Tongue (tissue), 2 donors: Measurements from ENCODE around the gene VRK3. TPM values are rescaled to one million over a fixed set of nuclear protein-coding genes. Genes with fewer than 3 reads are reported as not detected.
A peak's percentile ranks its signal among the peaks of the same experiment; 100 is the strongest.
"Not testable (repeated sequence)": the region's sequence is repeated elsewhere in the genome, so short reads cannot be mapped to it uniquely, and the experiment has no call there.

Experiments used
- DNase-seq: peaks from one replicate; pipeline ENCODE4 v3.0.0-alpha.2; 2015
- total RNA-seq: library from RNA; depleted of rRNA; stranded (reverse); fragments of >200 nt; gene quantifications from one replicate; pipeline ENCODE4 v1.2.3, GENCODE V29; 2014

The VRK3 gene
- total RNA-seq, 1 donor from 2014 or later = 23.2 TPM

DNA sequence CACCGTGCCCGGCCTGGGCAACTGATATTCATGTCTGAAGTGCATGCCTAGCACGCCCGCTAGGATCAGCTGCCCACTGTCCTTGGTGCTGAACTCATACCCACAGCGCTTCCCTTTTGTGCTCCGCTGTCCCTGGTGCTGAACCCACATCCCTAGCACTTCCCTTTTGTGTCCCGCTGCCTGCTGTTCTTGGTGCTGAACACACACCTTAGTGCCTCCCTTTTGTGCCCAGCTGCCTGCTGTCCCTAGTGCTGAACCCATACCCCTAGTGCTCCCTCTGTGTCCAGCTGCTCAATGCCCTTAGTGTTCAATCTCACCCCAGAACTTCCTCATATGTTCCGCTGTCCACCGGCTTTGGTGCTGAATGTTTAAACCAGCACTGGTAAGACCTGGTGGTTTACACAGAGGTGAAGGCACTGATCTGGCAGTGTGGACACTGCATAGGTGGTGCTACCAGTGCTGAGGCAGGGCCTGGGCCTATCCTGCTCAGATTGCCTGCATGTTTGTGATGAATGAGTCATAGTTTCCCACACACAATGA lies 37.9 kb downstream of the VRK3 start:
- peak; percentile 97 for DNase-seq

DNA sequence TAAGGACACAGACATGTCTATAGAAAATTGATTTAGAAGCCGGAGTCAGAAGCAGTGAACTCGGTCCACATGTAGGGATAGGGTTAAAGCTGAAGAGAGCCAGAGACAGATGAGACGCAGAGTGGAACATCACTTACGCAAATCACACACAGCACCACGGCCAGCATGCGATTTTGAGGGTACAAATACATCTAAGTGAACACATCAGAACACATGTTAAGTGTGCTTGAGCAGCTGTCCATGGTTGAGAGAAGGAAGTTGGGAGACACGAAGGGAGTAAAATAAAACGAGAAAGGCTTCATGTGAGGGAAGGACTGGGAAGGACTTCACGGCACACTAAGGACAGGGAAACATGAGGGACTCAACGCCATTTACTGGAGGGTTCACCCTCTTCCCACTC lies 38.8 kb downstream of the VRK3 start:
- no peak for DNase-seq

DNA sequence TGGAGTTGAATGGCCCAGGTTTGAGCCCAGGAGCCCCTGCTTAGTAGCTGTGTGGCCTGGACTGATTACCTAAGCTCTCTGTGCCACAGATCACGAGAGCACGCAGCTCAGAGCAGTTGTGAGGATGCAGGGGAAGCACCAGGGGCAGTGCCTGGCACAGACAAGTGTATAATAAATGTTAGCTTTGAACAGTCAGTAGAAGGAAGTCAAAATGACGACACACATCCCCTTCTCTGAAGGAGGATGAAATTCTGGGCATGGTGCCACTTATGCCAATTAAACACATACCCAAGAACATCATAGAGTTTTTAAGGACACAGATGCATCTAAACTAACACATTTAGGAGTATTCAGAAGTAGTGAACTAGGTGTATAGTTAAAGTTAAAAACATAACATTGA lies 39.3 kb downstream of the VRK3 start:
- DNase-seq = no peak

GRCh38 chr19:49984491-49984890 lies 40.7 kb downstream of the VRK3 start:
- no peak for DNase-seq

- DNase-seq = peak; percentile 66
These were observed 41.4 kb downstream of the VRK3 start for GRCh38 chr19:49983645-49984229.

DNA sequence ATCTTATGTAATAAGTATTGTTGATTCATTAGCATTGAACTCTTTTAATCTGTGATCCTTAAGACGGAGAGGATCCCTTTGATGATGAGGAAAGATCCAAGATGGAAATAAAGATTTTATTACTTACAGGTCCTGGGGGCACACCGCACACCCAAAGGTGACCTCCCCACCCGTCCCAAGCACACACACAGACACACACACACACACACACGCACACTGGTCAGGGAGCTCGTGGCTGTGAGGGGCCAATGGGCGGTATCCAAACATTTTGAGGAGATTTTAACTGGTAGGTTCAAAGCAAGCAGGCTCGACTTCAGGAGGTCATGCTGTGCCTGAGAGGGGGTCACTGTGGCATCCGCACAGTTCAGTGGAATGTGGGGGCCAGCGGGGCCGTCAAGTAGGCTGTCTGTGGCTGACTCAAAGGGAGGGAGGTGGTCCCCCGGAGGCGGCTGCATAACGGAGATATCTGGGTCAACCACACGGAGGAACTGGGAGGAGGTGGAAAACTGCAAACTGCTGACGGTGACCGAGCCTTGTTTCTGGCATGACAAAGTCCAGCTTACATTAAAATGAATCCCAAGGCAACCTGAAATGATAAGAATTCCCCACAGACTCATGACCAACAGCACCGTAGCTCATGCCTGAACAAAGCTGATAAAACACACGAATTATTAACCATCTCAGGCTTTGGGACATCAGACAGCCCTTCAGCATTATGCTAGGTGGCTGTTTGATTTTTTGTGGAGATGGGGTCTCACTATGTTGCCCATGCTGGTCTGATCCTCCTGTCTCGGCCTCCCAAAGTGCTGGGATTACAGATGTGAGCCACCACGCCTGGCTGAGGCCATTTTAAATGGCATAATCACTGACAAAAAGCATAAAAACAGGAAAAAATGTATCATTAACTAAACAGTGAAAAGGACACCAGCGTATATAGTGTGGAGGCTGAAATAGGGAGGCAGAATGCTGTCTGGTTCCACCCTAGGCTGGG lies 43.3 kb downstream of the VRK3 start:
- DNase-seq = no peak

GRCh38 chr19:49978324-49978723 lies 46.8 kb downstream of the VRK3 start:
- no peak for DNase-seq

DNA sequence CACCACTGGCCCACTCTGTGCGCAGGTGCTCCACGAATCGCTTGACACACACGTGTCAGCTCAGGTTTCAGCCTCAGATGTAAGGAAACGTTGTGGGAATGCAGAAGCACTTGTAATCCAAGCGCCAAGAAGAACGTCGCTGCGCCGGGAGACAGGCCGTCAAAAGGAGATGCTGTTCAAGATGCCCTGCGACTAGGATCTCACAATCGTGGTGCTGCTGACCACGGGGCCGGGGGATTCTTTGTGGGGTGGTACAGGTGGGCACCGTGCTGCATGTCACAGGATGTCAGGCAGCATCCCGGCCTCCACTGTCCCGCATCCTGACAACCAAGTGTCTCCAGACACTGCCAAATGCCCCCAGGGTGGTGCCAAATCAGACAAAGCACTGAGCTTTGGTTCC lies 47.3 kb downstream of the VRK3 start:
- no peak for DNase-seq

GRCh38 chr19:49977076-49977475 lies 48.1 kb downstream of the VRK3 start:
- no peak for DNase-seq

DNA sequence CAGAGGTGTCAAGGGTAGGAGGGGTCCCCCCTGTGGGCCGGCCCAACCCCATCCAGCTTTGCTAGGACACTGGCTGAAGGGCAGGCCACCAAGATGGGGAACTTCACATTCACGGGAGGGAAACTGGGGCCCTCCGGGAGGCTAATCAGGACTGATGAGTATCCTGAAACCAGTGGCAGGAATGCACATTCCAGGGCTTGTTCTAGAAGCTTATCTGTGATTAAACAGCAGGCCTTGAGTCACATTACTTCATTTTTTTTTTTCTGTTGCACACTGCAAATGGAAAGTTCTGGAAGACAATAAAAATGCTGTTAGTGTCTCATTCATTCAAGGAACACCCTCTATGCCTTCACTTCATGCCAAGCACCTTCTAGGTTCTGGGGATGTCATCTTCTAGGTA lies 48.7 kb downstream of the VRK3 start:
- no peak for DNase-seq

DNA sequence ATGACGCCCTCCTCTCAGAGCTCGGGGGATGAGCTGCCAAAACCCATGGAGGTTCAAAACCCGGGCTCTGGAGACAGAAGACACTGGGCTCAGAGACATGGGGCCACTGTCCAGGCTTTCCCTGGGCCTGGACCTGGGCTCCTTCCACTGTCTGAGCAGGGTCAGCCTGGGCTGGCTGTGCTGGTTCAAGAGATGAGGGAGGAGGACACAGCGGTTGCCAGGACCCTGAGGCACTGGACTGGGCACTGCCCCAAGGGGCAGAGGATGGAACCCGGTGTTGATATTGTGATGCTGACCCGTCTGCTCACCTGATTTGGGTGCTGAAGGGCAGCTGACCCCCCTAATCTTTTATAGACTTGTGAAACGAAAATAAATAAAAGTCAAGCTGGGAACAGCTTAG lies 50.1 kb downstream of the VRK3 start:
- DNase-seq = no peak

- no peak for DNase-seq
These were observed 51.2 kb downstream of the VRK3 start for GRCh38 chr19:49973987-49974386.

DNA sequence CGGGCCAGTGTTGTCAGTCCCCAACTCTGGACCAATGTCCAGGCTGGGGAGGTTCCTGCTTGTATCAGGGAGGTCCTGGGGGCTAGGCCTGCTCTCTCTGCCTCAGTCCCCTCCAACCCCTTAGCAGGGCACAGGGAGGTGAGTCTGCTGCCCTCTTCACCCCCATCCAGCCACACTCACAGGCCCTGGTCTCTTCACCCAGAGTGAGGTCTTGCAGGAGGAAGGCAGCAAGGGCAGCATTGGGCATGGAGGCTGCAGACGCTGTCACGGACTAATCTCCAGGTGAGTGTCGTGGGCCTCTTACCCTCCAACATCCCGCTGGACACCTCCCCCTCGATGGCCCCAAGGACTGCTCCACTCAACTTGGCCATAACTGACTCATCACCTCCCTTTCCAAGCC lies 52.3 kb downstream of the VRK3 start:
- no peak for DNase-seq

GRCh38 chr19:49971991-49972411 lies 53.2 kb downstream of the VRK3 start:
- DNase-seq = no peak

DNA sequence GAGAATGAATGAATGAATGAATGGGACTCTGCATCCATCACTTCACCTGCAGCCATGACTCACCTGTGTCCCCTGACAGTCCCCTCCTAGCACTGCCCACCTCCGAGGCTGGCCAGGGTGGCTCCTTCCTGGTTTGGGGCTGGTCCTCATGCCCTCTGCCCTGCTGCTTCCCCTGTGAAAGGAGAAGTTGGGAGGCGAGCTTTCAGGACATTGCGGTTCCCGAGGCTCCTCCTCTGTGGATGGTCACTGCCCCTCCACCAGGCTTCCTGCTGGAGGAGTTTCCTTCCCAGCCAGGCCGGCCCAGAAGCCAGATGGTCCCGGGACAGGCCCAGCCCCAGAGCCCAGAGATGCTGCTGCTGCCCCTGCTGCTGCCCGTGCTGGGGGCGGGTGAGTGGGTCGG lies 55.8 kb downstream of the VRK3 start:
- DNase-seq = not testable (repeated sequence)

DNA sequence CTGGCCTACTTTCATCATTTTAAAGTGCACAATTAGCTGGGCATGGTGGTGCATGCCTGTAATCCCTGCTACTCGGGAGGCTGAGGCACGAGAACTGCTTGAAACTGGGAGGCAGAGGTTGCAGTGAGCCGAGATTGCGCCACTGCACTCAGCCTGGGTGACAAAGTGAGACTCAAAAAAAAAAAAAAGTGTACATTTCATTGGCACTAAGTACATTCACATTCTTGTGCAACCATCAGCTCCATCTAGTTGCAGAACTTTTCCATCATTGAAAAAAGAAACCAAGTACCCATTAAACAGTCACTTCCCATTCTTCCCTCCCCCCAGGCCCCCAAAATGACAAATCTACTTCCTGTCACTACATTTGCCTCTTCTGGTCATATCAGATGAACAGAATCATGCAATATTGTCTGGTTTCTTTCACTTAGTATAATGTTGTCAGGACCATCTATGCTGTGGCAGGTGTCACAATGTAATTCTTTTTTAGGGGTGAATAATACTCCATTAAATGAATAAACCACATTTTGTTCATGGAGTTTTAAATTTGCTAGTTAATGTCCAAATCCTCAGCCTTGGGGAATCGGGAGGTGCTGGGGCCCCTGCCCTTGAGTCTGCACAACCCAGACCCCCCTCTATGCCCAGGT lies 56.8 kb downstream of the VRK3 start:
- DNase-seq = no peak

DNA sequence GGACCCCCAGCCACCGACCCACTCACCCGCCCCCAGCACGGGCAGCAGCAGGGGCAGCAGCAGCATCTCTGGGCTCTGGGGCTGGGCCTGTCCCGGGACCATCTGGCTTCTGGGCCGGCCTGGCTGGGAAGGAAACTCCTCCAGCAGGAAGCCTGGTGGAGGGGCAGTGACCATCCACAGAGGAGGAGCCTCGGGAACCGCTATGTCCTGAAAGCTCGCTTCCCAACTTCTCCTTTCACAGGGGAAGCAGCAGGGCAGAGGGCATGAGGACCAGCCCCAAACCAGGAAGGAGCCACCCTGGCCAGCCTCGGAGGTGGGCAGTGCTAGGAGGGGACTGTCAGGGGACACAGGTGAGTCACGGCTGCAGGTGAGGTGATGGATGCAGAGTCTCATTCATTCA lies 64.2 kb downstream of the VRK3 start, which contains the start of gene SIGLEC11:
SIGLEC11 (minus strand) TSS at position 193 of the 400 bp plus-strand sequence; CDS start at position 102, 91 bp downstream.
- DNase-seq = not testable (repeated sequence)

DNA sequence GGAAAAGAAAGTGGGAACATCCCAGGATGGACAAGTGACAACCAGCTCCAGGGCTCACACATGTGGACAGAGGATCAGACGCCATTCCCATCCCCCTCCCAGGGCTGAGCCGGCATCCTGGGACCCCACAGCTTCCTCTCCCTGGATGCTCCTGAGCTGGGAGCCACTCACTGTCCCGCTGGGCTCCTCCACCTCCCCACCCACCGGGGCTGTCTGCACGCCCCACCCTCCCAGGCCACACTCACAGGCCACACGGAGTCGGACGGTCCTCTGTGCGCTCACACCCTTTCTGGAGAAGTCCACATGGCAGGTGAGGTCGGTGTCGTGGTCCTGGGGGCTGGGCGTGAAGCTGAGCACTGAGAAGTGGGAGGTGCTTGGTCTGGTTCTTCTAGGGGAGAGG lies 65.3 kb downstream of the VRK3 start:
- DNase-seq = not testable (repeated sequence)

GRCh38 chr19:49958596-49958995 lies 66.6 kb downstream of the VRK3 start:
- not testable (repeated sequence) for DNase-seq

GRCh38 chr19:49958144-49958543 lies 67.0 kb downstream of the VRK3 start:
- DNase-seq = not testable (repeated sequence)

DNA sequence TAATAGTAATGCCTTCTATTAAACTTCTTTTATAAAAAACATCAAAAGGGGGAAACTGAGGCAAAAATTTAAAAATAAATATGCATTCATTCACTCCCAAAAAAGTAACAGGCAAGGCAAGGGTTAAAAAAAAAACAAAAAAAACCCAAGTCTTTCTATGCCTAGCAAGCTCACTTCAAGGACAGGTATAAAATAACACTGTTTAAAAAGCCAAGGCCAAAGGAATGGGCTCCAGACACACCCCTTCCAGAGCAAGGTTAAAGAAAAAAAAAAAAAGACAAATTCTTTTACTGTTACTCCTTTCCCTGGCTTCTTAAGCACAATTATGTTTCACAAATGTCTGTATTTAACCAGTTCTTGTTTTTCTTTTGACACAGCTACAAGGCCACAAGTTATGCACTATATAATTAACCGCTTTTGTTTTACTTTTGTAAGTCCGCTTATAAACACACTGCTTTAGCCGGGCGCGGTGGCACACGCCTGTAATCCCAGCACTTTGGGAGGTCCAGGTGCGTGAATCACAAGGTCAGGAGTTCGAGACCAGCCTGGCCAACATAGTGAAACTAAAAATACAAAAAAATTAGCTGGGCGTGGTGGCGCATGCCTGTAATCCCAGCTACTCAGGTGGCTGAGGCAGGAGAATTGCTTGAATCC lies 67.8 kb downstream of the VRK3 start:
- DNase-seq = peak; percentile 15

DNA sequence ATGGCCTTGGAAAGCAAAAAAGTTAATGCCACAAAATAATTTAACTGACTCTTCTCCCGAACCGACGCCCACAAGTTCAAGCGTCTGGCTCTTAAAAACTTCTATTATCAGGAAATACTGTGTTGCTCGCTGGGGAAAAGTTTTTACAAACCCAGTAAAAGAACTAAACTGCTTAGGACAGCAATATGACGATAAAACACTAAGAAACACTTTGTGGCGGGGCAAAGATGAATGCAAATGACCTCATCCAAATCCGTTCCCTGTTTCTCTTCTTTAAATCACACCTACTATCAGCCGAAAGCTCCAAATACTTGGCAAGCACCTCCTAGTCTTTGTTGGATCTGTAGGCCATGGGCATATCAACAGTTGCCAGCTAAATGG lies 69.1 kb downstream of the VRK3 start:
- no peak for DNase-seq
